Measurements from ENCODE around the gene PMVK. TPM values are rescaled to one million over a fixed set of nuclear protein-coding genes. Genes with fewer than 3 reads are reported as not detected.

Gene PMVK
- total RNA-seq, 1 donor from 2014 or later, result 11.8 TPM

DNA sequence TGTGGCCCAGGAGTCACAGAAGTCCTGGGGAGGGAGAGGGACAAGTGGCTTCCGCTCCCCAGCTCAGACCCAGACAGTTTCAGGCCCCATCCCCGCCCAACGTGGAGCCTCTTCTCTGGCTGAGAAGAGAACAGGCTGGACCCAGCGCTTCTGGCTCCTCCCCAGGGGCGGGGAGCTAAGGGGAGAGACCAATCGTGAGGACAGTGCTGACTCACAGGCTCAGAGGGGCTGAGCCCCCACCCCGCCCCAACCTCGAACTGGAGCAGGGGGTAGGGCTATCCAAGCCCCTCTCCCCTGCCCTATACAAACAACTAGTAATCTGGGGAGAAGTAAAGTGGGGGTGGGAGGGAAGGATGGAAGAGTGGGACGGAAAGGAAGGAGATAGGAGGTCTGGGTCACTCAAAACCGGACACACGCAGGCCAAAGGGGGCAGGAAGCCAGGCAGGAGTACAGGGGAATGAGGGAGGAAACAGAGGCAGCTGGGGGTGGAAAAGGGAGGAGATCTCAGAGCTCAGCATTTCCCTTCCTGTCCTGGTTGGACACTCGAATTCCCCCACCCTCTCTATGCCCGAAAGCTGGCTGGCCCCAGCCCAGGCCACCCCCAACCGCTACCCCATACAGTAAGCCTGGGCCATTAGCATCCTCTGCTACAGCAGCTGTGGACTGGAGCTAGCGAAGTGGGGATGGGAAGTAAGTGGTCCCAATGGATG is 34.3 kb upstream of the PMVK start, which contains the start of gene SHC1:
TSS of gene SHC1 (minus strand) at position 117 of the 710 bp plus-strand sequence. CDS start 221 bp downstream, outside the sequence.
- TF ChIP-seq, protein P1, sequence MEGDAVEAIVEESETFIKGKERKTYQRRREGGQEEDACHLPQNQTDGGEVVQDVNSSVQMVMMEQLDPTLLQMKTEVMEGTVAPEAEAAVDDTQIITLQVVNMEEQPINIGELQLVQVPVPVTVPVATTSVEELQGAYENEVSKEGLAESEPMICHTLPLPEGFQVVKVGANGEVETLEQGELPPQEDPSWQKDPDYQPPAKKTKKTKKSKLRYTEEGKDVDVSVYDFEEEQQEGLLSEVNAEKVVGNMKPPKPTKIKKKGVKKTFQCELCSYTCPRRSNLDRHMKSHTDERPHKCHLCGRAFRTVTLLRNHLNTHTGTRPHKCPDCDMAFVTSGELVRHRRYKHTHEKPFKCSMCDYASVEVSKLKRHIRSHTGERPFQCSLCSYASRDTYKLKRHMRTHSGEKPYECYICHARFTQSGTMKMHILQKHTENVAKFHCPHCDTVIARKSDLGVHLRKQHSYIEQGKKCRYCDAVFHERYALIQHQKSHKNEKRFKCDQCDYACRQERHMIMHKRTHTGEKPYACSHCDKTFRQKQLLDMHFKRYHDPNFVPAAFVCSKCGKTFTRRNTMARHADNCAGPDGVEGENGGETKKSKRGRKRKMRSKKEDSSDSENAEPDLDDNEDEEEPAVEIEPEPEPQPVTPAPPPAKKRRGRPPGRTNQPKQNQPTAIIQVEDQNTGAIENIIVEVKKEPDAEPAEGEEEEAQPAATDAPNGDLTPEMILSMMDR (conservative IDR thresholded peaks at IDR 0.05; ENCODE audit: low read depth, low read length), result no peak
- peak within 1 kb of the TSS; percentile 54 for H3K4me3 ChIP-seq (ENCODE audit: low read depth, low read length)
- no peak for DNase-seq (ENCODE audit: low read depth)

DNA sequence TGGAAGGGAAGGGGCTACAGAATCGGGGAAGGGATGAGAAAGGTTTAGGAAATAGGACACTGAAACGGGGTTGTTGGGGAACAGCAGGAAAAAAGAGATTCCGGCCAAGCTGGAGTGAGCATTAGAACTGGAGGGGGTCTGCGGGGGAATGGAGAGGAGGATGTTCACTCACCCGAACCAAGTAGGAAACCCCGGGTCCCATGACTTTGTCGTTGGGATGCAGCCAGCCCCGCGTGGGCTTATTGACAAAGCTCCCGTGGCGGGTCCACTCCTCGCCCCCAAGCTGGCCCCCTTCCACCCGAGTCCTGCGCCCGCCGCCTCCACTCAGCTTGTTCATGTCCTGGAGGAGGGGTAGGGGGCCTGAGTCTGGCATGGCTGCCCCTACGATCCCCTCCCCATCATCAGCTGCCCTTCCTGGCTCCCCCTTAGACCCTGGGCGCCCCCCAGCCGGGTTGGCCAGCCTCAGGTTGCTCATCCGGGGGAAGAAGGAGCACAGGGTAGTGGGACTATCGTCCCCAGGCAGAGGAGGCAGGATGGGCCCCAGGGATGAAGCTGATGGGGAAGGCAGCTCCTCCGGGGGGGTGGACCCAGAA is 33.4 kb upstream of the PMVK start:
- H3K4me3 ChIP-seq (ENCODE audit: low read depth, low read length), result peak overlapping the region; percentile 54
- DNase-seq (ENCODE audit: low read depth), result no peak
- TF ChIP-seq, protein P1 (conservative IDR thresholded peaks at IDR 0.05; ENCODE audit: low read depth, low read length), result no peak

DNA sequence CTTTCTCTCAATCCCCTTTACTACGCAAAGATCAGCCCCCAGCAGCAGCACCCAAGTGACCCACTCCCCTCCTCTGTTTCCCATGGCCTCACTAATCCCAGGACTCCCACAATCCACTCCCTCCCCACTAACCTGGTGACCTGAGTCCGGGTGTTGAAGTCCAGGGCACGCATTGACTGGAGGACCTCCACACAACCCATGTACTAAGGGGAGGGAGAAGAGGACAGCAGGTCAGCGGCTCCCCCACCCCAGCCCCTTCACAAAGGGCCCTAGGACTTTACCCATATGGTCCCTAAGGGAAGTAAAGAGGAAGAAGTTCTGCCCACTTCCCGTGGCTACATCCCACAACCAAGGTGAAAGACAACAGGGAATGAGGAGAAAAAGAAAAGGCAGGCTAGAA is 32.7 kb upstream of the PMVK start:
- peak overlapping the region; percentile 54 for H3K4me3 ChIP-seq (ENCODE audit: low read depth, low read length)
- DNase-seq (ENCODE audit: low read depth), result no peak
- TF ChIP-seq, protein P1 (conservative IDR thresholded peaks at IDR 0.05; ENCODE audit: low read depth, low read length), result no peak

DNA sequence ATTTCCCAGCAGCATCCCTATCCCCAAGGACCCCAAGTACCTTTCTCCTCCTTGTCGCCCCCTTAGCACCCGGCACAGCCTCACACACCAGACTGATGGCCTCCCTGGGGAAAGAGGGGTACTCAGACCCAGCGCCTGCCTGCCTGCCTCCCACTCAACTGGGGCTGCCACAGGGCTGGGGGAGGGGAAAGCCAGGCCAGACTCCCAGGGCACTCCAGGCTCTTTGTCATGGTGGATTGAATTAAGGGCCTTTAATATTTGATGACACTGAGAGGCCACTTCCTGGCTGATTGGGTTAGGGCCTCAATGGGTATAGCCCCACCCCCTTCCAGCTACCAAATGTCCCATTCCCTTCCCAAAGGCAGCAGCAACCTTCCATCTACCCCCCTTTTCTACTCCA is 32.2 kb upstream of the PMVK start:
- no peak for DNase-seq (ENCODE audit: low read depth)
- peak overlapping the region; percentile 54 for H3K4me3 ChIP-seq (ENCODE audit: low read depth, low read length)
- TF ChIP-seq, protein P1 (conservative IDR thresholded peaks at IDR 0.05; ENCODE audit: low read depth, low read length), result no peak

DNA sequence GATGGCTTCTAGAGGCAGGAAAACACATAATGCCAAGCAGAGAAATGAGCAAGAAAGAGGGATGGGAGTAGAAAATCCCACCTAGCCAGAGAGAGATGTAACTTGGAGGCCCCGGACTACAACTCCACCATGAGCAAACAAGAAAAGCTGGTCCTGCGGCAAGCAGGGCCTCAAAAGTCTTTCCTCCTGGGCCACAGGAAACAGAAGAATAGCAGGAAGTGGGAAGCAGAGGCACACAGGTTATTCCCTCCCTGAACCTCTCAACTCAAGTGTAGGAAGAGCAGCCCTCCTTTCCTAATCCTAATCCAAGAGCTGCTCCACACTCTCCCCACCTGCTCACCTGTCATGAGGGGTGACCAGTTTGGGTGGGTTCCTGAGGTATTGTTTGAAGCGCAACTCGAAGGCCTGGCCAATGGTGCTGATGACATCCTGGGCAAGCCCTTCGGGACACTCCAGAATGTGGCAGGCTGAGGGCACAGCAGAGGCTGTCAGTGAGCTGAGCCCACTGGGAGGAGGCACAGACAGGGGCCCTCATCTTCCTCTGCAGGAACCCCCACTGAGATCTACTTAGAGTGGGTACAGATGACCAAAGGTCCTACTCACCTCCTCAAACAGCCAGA is 30.9 kb upstream of the PMVK start:
- H3K4me3 ChIP-seq (ENCODE audit: low read depth, low read length), result no peak overlapping the region
- DNase-seq (ENCODE audit: low read depth), result no peak
- TF ChIP-seq, protein P1 (conservative IDR thresholded peaks at IDR 0.05; ENCODE audit: low read depth, low read length), result no peak

DNA sequence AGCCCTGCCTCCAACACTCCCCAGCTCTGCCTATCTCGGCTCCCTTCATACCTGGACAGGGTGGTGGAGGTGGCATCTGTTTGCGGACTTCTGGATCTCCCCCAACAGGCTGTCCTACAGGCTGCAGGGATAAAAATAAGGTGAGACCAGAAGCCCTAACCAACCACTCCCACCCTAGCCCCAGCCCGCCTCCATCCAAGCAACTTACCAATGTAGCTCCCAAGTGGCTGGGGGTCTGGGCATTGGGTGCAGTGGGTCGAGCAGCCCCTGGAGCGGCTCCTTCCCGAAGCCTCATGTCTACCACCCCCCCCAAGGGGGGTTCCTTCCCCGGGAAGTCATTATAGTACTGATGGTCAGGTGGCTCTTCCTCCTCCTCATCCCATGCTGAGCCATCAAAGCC is 29.6 kb upstream of the PMVK start:
- TF ChIP-seq, protein P1 (conservative IDR thresholded peaks at IDR 0.05; ENCODE audit: low read depth, low read length), result no peak
- no peak overlapping the region for H3K4me3 ChIP-seq (ENCODE audit: low read depth, low read length)
- DNase-seq (ENCODE audit: low read depth), result no peak
